VCaP (cell line): ENCODE results near the gene OR6Y1.

Experiments used
- H3K27ac ChIP-seq: fragments of 450-650 bp; 2 replicates; pipeline ENCODE4 v1.5.1; 2017
- TF ChIP-seq, protein P1 (sequence below): fragments of 450-650 bp; conservative IDR thresholded peaks from 2 replicates; pipeline ENCODE4 v1.5.1; 2017; ENCODE audit warnings: mild to moderate bottlenecking, moderate library complexity

Gene OR6Y1

GRCh38 chr1:158506369-158506987 is 47.7 kb downstream of the OR6Y1 start:
- no peak overlapping the region for H3K27ac ChIP-seq
- TF ChIP-seq, protein P1, sequence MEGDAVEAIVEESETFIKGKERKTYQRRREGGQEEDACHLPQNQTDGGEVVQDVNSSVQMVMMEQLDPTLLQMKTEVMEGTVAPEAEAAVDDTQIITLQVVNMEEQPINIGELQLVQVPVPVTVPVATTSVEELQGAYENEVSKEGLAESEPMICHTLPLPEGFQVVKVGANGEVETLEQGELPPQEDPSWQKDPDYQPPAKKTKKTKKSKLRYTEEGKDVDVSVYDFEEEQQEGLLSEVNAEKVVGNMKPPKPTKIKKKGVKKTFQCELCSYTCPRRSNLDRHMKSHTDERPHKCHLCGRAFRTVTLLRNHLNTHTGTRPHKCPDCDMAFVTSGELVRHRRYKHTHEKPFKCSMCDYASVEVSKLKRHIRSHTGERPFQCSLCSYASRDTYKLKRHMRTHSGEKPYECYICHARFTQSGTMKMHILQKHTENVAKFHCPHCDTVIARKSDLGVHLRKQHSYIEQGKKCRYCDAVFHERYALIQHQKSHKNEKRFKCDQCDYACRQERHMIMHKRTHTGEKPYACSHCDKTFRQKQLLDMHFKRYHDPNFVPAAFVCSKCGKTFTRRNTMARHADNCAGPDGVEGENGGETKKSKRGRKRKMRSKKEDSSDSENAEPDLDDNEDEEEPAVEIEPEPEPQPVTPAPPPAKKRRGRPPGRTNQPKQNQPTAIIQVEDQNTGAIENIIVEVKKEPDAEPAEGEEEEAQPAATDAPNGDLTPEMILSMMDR = 0 out of 2 replicates have a peak, but pooled peaks have one; percentile 27

DNA sequence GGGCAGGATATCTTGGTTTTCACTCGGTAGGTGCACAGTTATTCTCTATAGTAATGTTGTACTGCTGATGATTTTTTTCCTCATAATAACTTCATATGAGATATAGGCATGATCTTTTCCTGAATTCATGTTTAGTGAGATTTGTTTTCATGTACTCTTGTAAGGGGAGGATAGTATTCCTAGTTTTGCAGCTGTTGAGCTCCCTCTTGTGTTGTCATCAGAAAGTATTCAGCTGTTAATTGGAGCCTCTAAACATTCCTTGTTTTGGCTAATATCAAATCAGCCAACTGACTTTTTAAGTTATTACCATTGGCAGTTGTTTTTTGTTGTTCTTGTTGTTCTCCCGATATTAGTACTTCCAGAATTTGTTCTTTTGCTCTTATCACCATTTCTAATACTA is 57.8 kb downstream of the OR6Y1 start:
- no peak overlapping the region for H3K27ac ChIP-seq
- TF ChIP-seq, protein P1 = no peak

- no peak overlapping the region for H3K27ac ChIP-seq
- TF ChIP-seq, protein P1 = no peak
Observed at GRCh38 chr1:158494796-158495195, 59.4 kb downstream of the OR6Y1 start.
